Right cardiac atrium (tissue), 5 donors: ENCODE data around the gene MEAK7. TPM values are rescaled to one million over a fixed set of nuclear protein-coding genes. Genes with fewer than 3 reads are reported as not detected.
A peak's percentile ranks its signal among the peaks of the same experiment; 100 is the strongest.

Experiments
- ATAC-seq, 2 donors: fragments of 200-7000 bp; cut with Tn5 transposase; one replicate each; pipeline versions ENCODE4 v1.8.0 to v1.9.1; 2020; ENCODE audit warnings: moderate library complexity in 2 of 2, mild to moderate bottlenecking in 1 of 2
- DNase-seq, 3 donors: peaks; one replicate each; pipeline ENCODE4 v3.0.0-alpha.2; 2020
- H3K27ac ChIP-seq: one replicate; pipeline ENCODE4 v1.5.1; 2013; ENCODE audit warnings: mild to moderate bottlenecking, low read length, control low read depth, moderate library complexity
- H3K27me3 ChIP-seq: one replicate; pipeline ENCODE4 v1.6.1; 2013; ENCODE audit not compliant: control insufficient read depth, insufficient read depth
- H3K4me1 ChIP-seq: one replicate; pipeline ENCODE4 v1.6.1; 2013; ENCODE audit warnings: low read length; ENCODE audit not compliant: control insufficient read depth, insufficient read depth
- H3K4me3 ChIP-seq: one replicate; pipeline ENCODE4 v1.5.1; 2013; ENCODE audit warnings: low read length, control low read depth
- H3K9me3 ChIP-seq: one replicate; pipeline ENCODE4 v1.6.1; 2013; ENCODE audit warnings: low read length; ENCODE audit not compliant: control insufficient read depth
- WGBS: extraction: QIAGEN DNeasy Blood & Tissue Kit; methylation state at CpG from one replicate; pipeline ENCODE4 v1.1.7; 2013; 5-methylcytosine and 5-hydroxymethylcytosine counted together
- intact Hi-C, 4 donors: fragments of 100-400 bp; cut with DNase I; formaldehyde crosslinking; loops; one replicate each; pipeline versions ENCODE4 v1.11.0 to v1.14.0; 2022 to 2023
- polyA plus RNA-seq: library from polyadenylated mRNA; stranded (reverse); fragments of 200-250 nt; gene quantifications from one replicate; pipeline ENCODE4 v1.2.3, GENCODE V29; 2013
- total RNA-seq, 4 donors: library from RNA; stranded (reverse); fragmentation: NEBNext Ultra II Directional; extraction: Animal tissue kit (Norgen Biotek cat#: 25700); gene quantifications; one replicate each; pipeline ENCODE4 v1.2.1, GENCODE V29; 2021
- donor health status: healthy with polysubstance abuse.
- donor health status: DM: no; HTN: yes; CAD: no.
- donor health status: DM: no; HTN: no; CAD: no.
- donor health status: DM: no; HTN: yes; CAD: no; lungs with severe emphysema.
- donor health status: DM: yes; HTN: yes; CAD: no.

Gene MEAK7
- total and polyA plus RNA-seq, 5 donors: 2.9 to 7.6 (median 6.0) TPM

GRCh38 chr16:84511831-84512230 lies 7.4 kb upstream of the MEAK7 start:
- Histone ChIP-seq H3K4me1 (no peaks in the 10 kb centered on the region), H3K9me3 (no peaks in the 10 kb centered on the region), H3K27ac (no peak overlapping the region), H3K27me3 (no peaks in the 10 kb centered on the region), H3K4me3 (no peak overlapping the region)
- no peak for ATAC-seq
- WGBS: 75% methylated on average over 13 of the region's 13 CpGs
- intact Hi-C loops: loop anchor here (2.0 to 10.0 kb wide), 5 partner anchors 110 to 225 kb away; no protein-coding TSS in a partner anchor
- DNase-seq: no peak

GRCh38 chr16:84511180-84511800 lies 6.8 kb upstream of the MEAK7 start:
- ATAC-seq (peak; percentile 71 to 73), DNase-seq (peak; percentile 83 to 92 (median 91))
- no peaks in the 10 kb centered on the region for H3K27me3 ChIP-seq
- no peaks in the 10 kb centered on the region for H3K4me1 ChIP-seq
- no peaks in the 10 kb centered on the region for H3K9me3 ChIP-seq
- intact Hi-C loops: loop anchor here (2.0 to 10.0 kb wide), 5 partner anchors 111 to 226 kb away; no protein-coding TSS in a partner anchor
- 7% methylated on average over 21 of the region's 21 CpGs for WGBS
- H3K4me3 ChIP-seq: no peak overlapping the region
- H3K27ac ChIP-seq: no peak overlapping the region

GRCh38 chr16:84509032-84509950 lies 4.8 kb upstream of the MEAK7 start:
- DNase-seq (peak in 1 of 3 donors; percentile 6), ATAC-seq (no peak)
- Histone ChIP-seq H3K27me3 (no peaks in the 10 kb centered on the region), H3K4me3 (no peak overlapping the region), H3K4me1 (peaks cover 3% of the 10 kb centered on the region), H3K27ac (no peak overlapping the region), H3K9me3 (no peaks in the 10 kb centered on the region)
- intact Hi-C loops: loop anchor here in 1 of 4 donors (2.0 kb wide), 1 partner anchor 114 kb away; no protein-coding TSS in a partner anchor
- WGBS: 80% methylated on average over 20 of the region's 20 CpGs

GRCh38 chr16:84508502-84508901 lies 4.0 kb upstream of the MEAK7 start:
- intact Hi-C loops: loop anchor here in 1 of 4 donors (2.0 kb wide), 1 partner anchor 114 kb away; no protein-coding TSS in a partner anchor
- H3K9me3 ChIP-seq: no peaks in the 10 kb centered on the region
- peaks cover 3% of the 10 kb centered on the region for H3K4me1 ChIP-seq
- H3K4me3 ChIP-seq: no peak overlapping the region
- 90% methylated on average over 8 of the region's 8 CpGs for WGBS
- no peaks in the 10 kb centered on the region for H3K27me3 ChIP-seq
- ATAC-seq (no peak), DNase-seq (no peak)
- H3K27ac ChIP-seq: no peak overlapping the region

GRCh38 chr16:84507011-84507982 lies 2.8 kb upstream of the MEAK7 start:
- WGBS: 74% methylated on average over 27 of the region's 27 CpGs
- H3K27me3 ChIP-seq: no peaks in the 10 kb centered on the region
- H3K27ac ChIP-seq: no peak overlapping the region
- no peak for ATAC-seq
- intact Hi-C loops: no loop called here
- no peaks in the 10 kb centered on the region for H3K9me3 ChIP-seq
- no peak overlapping the region for H3K4me3 ChIP-seq
- peaks cover 3% of the 10 kb centered on the region for H3K4me1 ChIP-seq
- peak in 1 of 3 donors; percentile 69 for DNase-seq

GRCh38 chr16:84505249-84506187 lies 1.1 kb upstream of the MEAK7 start:
- Histone ChIP-seq H3K4me3 (peak overlapping the region; percentile 32), H3K9me3 (no peaks in the 10 kb centered on the region), H3K27me3 (no peaks in the 10 kb centered on the region), H3K27ac (peak overlapping the region; percentile 54), H3K4me1 (peaks cover 3% of the 10 kb centered on the region)
- intact Hi-C loops: no loop called here
- no peak for ATAC-seq
- peak in 2 of 3 donors; percentile 55 to 70 for DNase-seq
- WGBS: 76% methylated on average over 33 of the region's 33 CpGs

- WGBS: 38% methylated on average over 13 of the region's 13 CpGs
- Histone ChIP-seq H3K27ac (no peak overlapping the region), H3K4me3 (peak overlapping the region; percentile 55), H3K9me3 (no peaks in the 10 kb centered on the region), H3K4me1 (peaks cover 3% of the 10 kb centered on the region), H3K27me3 (no peaks in the 10 kb centered on the region)
- ATAC-seq: peak in 1 of 2 donors; percentile 5
- intact Hi-C loops: no loop called here
- peak in 2 of 3 donors; percentile 18 to 51 for DNase-seq
Measured at GRCh38 chr16:84503751-84504395, 586 bp downstream of the MEAK7 start.

- H3K27me3 ChIP-seq: no peaks in the 10 kb centered on the region
Measured at GRCh38 chr16:84502581-84502980, 1.9 kb downstream of the MEAK7 start.

GRCh38 chr16:84502075-84502474 lies 2.4 kb downstream of the MEAK7 start:
- H3K4me3 ChIP-seq: no peak overlapping the region
- no peaks in the 10 kb centered on the region for H3K9me3 ChIP-seq
- H3K27ac ChIP-seq: no peak overlapping the region
- H3K4me1 ChIP-seq: peaks cover 3% of the 10 kb centered on the region
- DNase-seq (peak in 1 of 3 donors; percentile 14), ATAC-seq (no peak)
- no peaks in the 10 kb centered on the region for H3K27me3 ChIP-seq
- intact Hi-C loops: no loop called here
- 96% methylated on average over 13 of the region's 13 CpGs for WGBS

More at GRCh38 chr16:84502581-84502980, 1.9 kb downstream of the MEAK7 start:
- ATAC-seq (no peak), DNase-seq (peak in 1 of 3 donors; percentile 10)
- Histone ChIP-seq H3K4me3 (no peak overlapping the region), H3K27ac (no peak overlapping the region), H3K9me3 (no peaks in the 10 kb centered on the region), H3K4me1 (peaks cover 3% of the 10 kb centered on the region)
- 97% methylated on average over 6 of the region's 6 CpGs for WGBS
- intact Hi-C loops: no loop called here
